Kidney epithelial cell (primary cell): Measurements from ENCODE around the gene BHLHA9. TPM values are rescaled to one million over a fixed set of nuclear protein-coding genes. Genes with fewer than 3 reads are reported as not detected.

Source experiments
- DNase-seq: peaks from one replicate; pipeline ENCODE4 v3.0.0-alpha.2; 2010; ENCODE audit warnings: low read depth
- H3K27me3 ChIP-seq: 2 replicates; pipeline ENCODE4 v1.6.0; 2011; ENCODE audit warnings: low read length; ENCODE audit not compliant: control insufficient read depth, insufficient read depth
- H3K36me3 ChIP-seq: 2 replicates; pipeline ENCODE4 v1.5.1; 2011; ENCODE audit warnings: low read length; ENCODE audit not compliant: control insufficient read depth, insufficient read depth
- H3K4me3 ChIP-seq: 2 replicates; pipeline ENCODE4 v1.5.1; 2011; ENCODE audit warnings: low read depth, mild to moderate bottlenecking, control low read depth, low read length
- total RNA-seq: library from RNA; depleted of rRNA; stranded (reverse); fragments of >200 nt; gene quantifications from 2 replicates; pipeline ENCODE4 v1.2.3, GENCODE V29; 2015
- TF ChIP-seq, protein P1 (sequence below): IDR thresholded peaks from 2 replicates; pipeline ENCODE4 v1.5.1; 2011; ENCODE audit warnings: mild to moderate bottlenecking, moderate library complexity, low read length, control low read depth, inconsistent platforms; ENCODE audit not compliant: insufficient read depth, poor library complexity, severe bottlenecking

BHLHA9 gene
- total RNA-seq, 1 donor from 2014 or later = not detected

DNA sequence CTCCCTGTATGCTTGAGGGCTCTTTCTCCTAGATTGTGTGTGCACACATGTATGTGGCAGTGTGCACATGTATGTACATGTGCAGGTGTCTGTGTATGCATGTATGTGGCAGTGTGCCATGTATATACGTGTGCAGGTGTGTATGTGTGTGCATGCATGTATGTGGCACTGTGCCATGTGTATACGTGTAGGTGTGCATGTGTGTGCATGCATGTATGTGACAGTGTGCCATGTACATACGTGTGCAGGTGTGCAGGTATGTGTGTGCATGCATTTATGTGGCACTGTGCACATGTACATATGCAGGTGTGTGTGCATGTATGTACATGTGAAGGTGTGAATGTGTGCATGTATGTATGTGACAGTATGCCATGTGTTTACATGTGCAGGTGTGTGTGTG lies 43.9 kb upstream of the BHLHA9 start:
- no peak for DNase-seq
- Histone ChIP-seq H3K27me3 (peaks cover 34% of the 10 kb centered on the region), H3K36me3 (no peaks in the 10 kb centered on the region), H3K4me3 (no peak overlapping the region)
- TF ChIP-seq, protein P1, sequence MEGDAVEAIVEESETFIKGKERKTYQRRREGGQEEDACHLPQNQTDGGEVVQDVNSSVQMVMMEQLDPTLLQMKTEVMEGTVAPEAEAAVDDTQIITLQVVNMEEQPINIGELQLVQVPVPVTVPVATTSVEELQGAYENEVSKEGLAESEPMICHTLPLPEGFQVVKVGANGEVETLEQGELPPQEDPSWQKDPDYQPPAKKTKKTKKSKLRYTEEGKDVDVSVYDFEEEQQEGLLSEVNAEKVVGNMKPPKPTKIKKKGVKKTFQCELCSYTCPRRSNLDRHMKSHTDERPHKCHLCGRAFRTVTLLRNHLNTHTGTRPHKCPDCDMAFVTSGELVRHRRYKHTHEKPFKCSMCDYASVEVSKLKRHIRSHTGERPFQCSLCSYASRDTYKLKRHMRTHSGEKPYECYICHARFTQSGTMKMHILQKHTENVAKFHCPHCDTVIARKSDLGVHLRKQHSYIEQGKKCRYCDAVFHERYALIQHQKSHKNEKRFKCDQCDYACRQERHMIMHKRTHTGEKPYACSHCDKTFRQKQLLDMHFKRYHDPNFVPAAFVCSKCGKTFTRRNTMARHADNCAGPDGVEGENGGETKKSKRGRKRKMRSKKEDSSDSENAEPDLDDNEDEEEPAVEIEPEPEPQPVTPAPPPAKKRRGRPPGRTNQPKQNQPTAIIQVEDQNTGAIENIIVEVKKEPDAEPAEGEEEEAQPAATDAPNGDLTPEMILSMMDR = no peak

- H3K36me3 ChIP-seq = no peaks in the 10 kb centered on the region
- TF ChIP-seq, protein P1 = no peak
- H3K4me3 ChIP-seq = no peak overlapping the region
- H3K27me3 ChIP-seq = peaks cover 42% of the 10 kb centered on the region
- no peak for DNase-seq
Measured at GRCh38 chr17:1227365-1227764, 42.9 kb upstream of the BHLHA9 start.

GRCh38 chr17:1227917-1228780 lies 42.1 kb upstream of the BHLHA9 start:
- TF ChIP-seq, protein P1 = no peak
- no peak for DNase-seq

GRCh38 chr17:1228781-1229348 lies 41.4 kb upstream of the BHLHA9 start:
- no peaks in the 10 kb centered on the region for H3K36me3 ChIP-seq
- peaks cover 42% of the 10 kb centered on the region for H3K27me3 ChIP-seq
- H3K4me3 ChIP-seq = no peak overlapping the region
- DNase-seq = no peak
- TF ChIP-seq, protein P1 = no peak

More at GRCh38 chr17:1227917-1228780, 42.1 kb upstream of the BHLHA9 start:
- Histone ChIP-seq H3K36me3 (no peaks in the 10 kb centered on the region), H3K27me3 (peaks cover 42% of the 10 kb centered on the region), H3K4me3 (peak overlapping the region; percentile 7)

- peak overlapping the region; percentile 45 for H3K4me3 ChIP-seq
- TF ChIP-seq, protein P1 = no peak
- DNase-seq = no peak
- no peaks in the 10 kb centered on the region for H3K36me3 ChIP-seq
- peaks cover 42% of the 10 kb centered on the region for H3K27me3 ChIP-seq
Measured at GRCh38 chr17:1229349-1229899, 40.8 kb upstream of the BHLHA9 start.
